Panc1 (cell line): ENCODE measurements around the gene ABCG1.

ENCODE experiments used
- CTCF ChIP-seq: fragments of 450-650 bp; IDR thresholded peaks from 2 replicates; pipeline ENCODE4 v1.5.1; 2017; ENCODE audit warnings: mild to moderate bottlenecking
- POLR2AphosphoS5 ChIP-seq: IDR thresholded peaks from 2 replicates; pipeline ENCODE4 v1.6.1; 2012; ENCODE audit warnings: mild to moderate bottlenecking, low read depth, low read length, moderate library complexity
- REST ChIP-seq, 2 experiments: IDR thresholded peaks; 2 replicates each; pipeline ENCODE4 v1.6.1; 2011 to 2012; ENCODE audit warnings: low read depth in 2 of 2, control low read depth in 1 of 2, low read length in 1 of 2, mild to moderate bottlenecking in 1 of 2, moderate library complexity in 1 of 2; ENCODE audit not compliant: insufficient read depth in 1 of 2
- SIN3A ChIP-seq: IDR thresholded peaks from 2 replicates; pipeline ENCODE4 v1.6.1; 2012; ENCODE audit warnings: low read depth, mild to moderate bottlenecking, low read length, moderate library complexity, borderline replicate concordance; ENCODE audit not compliant: insufficient read depth
- TCF7L2 ChIP-seq: IDR thresholded peaks from 2 replicates; pipeline ENCODE4 v1.6.1; 2011; ENCODE audit warnings: mild to moderate bottlenecking, low read depth, low read length, inconsistent platforms

- TF ChIP-seq CTCF = no peak
- no peak for TF ChIP-seq POLR2AphosphoS5
- TF ChIP-seq TCF7L2 = no peak
- TF ChIP-seq REST (IDR thresholded peaks at IDR 0.05; ENCODE audit: insufficient read depth in 1 of 2, low read depth in 2 of 2, low read length in 1 of 2) = no peak
- no peak for TF ChIP-seq SIN3A
Measured at GRCh38 chr21:42190486-42190863, 28.5 kb upstream of the ABCG1 start.
